Ramos (cell line): ENCODE results near the gene MAF.

ENCODE experiments used
- in situ Hi-C: fragments of 300-500 bp; cut with MboI; formaldehyde crosslinking; loops from one replicate; pipeline ENCODE4 v1.14.3; 2022; ENCODE audit warnings: low sequenced_read_pairs; ENCODE audit not compliant: unreplicated experiment

The MAF gene

GRCh38 chr16:79595231-79595641, 5.3 kb downstream of the MAF start:
- in situ Hi-C loops, result no loop called here

- in situ Hi-C loops, result no loop called here
These were observed 6.8 kb downstream of the MAF start for GRCh38 chr16:79593754-79594153.

GRCh38 chr16:79593074-79593531, 7.4 kb downstream of the MAF start:
- in situ Hi-C loops, result no loop called here

- in situ Hi-C loops, result no loop called here
These were observed 8.4 kb downstream of the MAF start for GRCh38 chr16:79592186-79592585.

- in situ Hi-C loops, result no loop called here
These were observed 10.9 kb downstream of the MAF start for GRCh38 chr16:79589601-79590102.

- in situ Hi-C loops, result no loop called here
These were observed 12.6 kb downstream of the MAF start for GRCh38 chr16:79587897-79588296.

- in situ Hi-C loops, result no loop called here
These were observed 13.2 kb downstream of the MAF start for GRCh38 chr16:79587296-79587695.

- in situ Hi-C loops, result no loop called here
These were observed 17.7 kb downstream of the MAF start for GRCh38 chr16:79582789-79583188.

GRCh38 chr16:79580453-79581191, 19.9 kb downstream of the MAF start:
- in situ Hi-C loops, result no loop called here

GRCh38 chr16:79576602-79577001, 23.9 kb downstream of the MAF start:
- in situ Hi-C loops, result no loop called here

- in situ Hi-C loops, result no loop called here
These were observed 26.7 kb downstream of the MAF start for GRCh38 chr16:79573884-79574283.

GRCh38 chr16:79573071-79573470, 27.5 kb downstream of the MAF start:
- in situ Hi-C loops, result no loop called here

- in situ Hi-C loops, result no loop called here
These were observed 28.5 kb downstream of the MAF start for GRCh38 chr16:79571903-79572535.

- in situ Hi-C loops, result no loop called here
These were observed 29.3 kb downstream of the MAF start for GRCh38 chr16:79571065-79571902.

- in situ Hi-C loops, result no loop called here
These were observed 35.8 kb downstream of the MAF start for GRCh38 chr16:79564671-79565107.

- in situ Hi-C loops, result no loop called here
These were observed 36.6 kb downstream of the MAF start for GRCh38 chr16:79563921-79564320.

GRCh38 chr16:79562166-79562823, 38.2 kb downstream of the MAF start:
- in situ Hi-C loops, result no loop called here

GRCh38 chr16:79561729-79562128, 38.8 kb downstream of the MAF start:
- in situ Hi-C loops, result no loop called here

- in situ Hi-C loops, result no loop called here
These were observed 39.6 kb downstream of the MAF start for GRCh38 chr16:79560923-79561322.

- in situ Hi-C loops, result no loop called here
These were observed 40.2 kb downstream of the MAF start for GRCh38 chr16:79560318-79560717.
